ENCODE data around the gene MAPK12.

- TF ChIP-seq EZH2 (IDR thresholded peaks at IDR 0.05; ENCODE audit: low read length, missing control alignments): no peak
- TF ChIP-seq CTCF (conservative IDR thresholded peaks at IDR 0.05 in 1 of 2, IDR thresholded peaks at IDR 0.05 in 1 of 2; ENCODE audit: low read depth in 1 of 2, low read length in 2 of 2): no peak
Measured at GRCh38 chr22:50302564-50302963, 41.1 kb upstream of the MAPK12 start.

All from fibroblast of lung (primary cell).